ENCODE data around the gene PTPN23. TPM values are rescaled to one million over a fixed set of nuclear protein-coding genes. Genes with fewer than 3 reads are reported as not detected.

Gene PTPN23
- total RNA-seq, 1 donor from 2014 or later = 9.5 TPM

- no peak for DNase-seq (ENCODE audit: low read depth in 2 of 2)
Measured at GRCh38 chr3:47405820-47406761, 25.3 kb downstream of the PTPN23 start.

- DNase-seq (ENCODE audit: low read depth in 2 of 2) = no peak
Measured at GRCh38 chr3:47406762-47407149, 25.9 kb downstream of the PTPN23 start.

GRCh38 chr3:47407237-47407636 is 26.4 kb downstream of the PTPN23 start:
- no peak for DNase-seq (ENCODE audit: low read depth in 2 of 2)

- DNase-seq (ENCODE audit: low read depth in 2 of 2) = no peak
Measured at GRCh38 chr3:47407896-47408838, 27.3 kb downstream of the PTPN23 start.

- no peak for DNase-seq (ENCODE audit: low read depth in 2 of 2)
Measured at GRCh38 chr3:47408839-47409229, 28.0 kb downstream of the PTPN23 start.

- DNase-seq (ENCODE audit: low read depth in 2 of 2) = no peak
Measured at GRCh38 chr3:47409284-47409683, 28.5 kb downstream of the PTPN23 start.

- no peak for DNase-seq (ENCODE audit: low read depth in 2 of 2)
Measured at GRCh38 chr3:47409688-47410416, 29.0 kb downstream of the PTPN23 start.

GRCh38 chr3:47410417-47410720 is 29.5 kb downstream of the PTPN23 start:
- no peak for DNase-seq (ENCODE audit: low read depth in 2 of 2)

- no peak for DNase-seq (ENCODE audit: low read depth in 2 of 2)
Measured at GRCh38 chr3:47410801-47411646, 30.2 kb downstream of the PTPN23 start.

GRCh38 chr3:47411696-47412452 is 31.1 kb downstream of the PTPN23 start:
- DNase-seq (ENCODE audit: low read depth in 2 of 2) = no peak

- DNase-seq (ENCODE audit: low read depth in 2 of 2) = no peak
Measured at GRCh38 chr3:47412453-47412756, 31.6 kb downstream of the PTPN23 start.

GRCh38 chr3:47412842-47413520 is 32.2 kb downstream of the PTPN23 start:
- DNase-seq (ENCODE audit: low read depth in 2 of 2) = no peak

GRCh38 chr3:47413751-47414150 is 32.9 kb downstream of the PTPN23 start:
- no peak for DNase-seq (ENCODE audit: low read depth in 2 of 2)

- no peak for DNase-seq (ENCODE audit: low read depth in 2 of 2)
Measured at GRCh38 chr3:47414161-47414564, 33.3 kb downstream of the PTPN23 start.

- no peak for DNase-seq (ENCODE audit: low read depth in 2 of 2)
Measured at GRCh38 chr3:47414666-47415587, 34.1 kb downstream of the PTPN23 start.

GRCh38 chr3:47416041-47416440 is 35.2 kb downstream of the PTPN23 start:
- DNase-seq (ENCODE audit: low read depth in 2 of 2) = no peak

- DNase-seq (ENCODE audit: low read depth in 2 of 2) = no peak
Measured at GRCh38 chr3:47418167-47419082, 37.6 kb downstream of the PTPN23 start.

Measured in dermis microvascular lymphatic vessel endothelial cell (primary cell).